Stimulated activated CD8-positive, alpha-beta memory T cell treated with anti-CD3 and anti-CD28 coated beads, Interleukin-15, amount 100 ng/mL, for 24 hours (primary cell): ENCODE measurements around the gene AMMECR1.
"Not testable (repeated sequence)": the region's sequence is repeated elsewhere in the genome, so short reads cannot be mapped to it uniquely, and the experiment has no call there.

Experiments
- DNase-seq: peaks from one replicate; pipeline ENCODE4 v3.0.0-alpha.2; 2020; ENCODE audit warnings: low read depth

AMMECR1 gene

GRCh38 chrX:110317820-110318663, at the start of gene AMMECR1:
Gene AMMECR1, minus strand, starts transcription at chrX:110318085. Its CDS starts 14 bp downstream, at chrX:110318071.
- peak; percentile 38 for DNase-seq

- no peak for DNase-seq
Measured at GRCh38 chrX:110363244-110363643, 45.4 kb upstream of the AMMECR1 start.

- no peak for DNase-seq
Measured at GRCh38 chrX:110359273-110359672, 41.4 kb upstream of the AMMECR1 start.

GRCh38 chrX:110358548-110358947, 40.7 kb upstream of the AMMECR1 start, which contains the start of gene RTL9:
Gene RTL9, plus strand, starts transcription at chrX:110358848. Its CDS starts 91,770 bp downstream, at chrX:110450618.
- no peak for DNase-seq

- no peak for DNase-seq
Measured at GRCh38 chrX:110346681-110347080, 28.8 kb upstream of the AMMECR1 start.

GRCh38 chrX:110341189-110342035, 23.5 kb upstream of the AMMECR1 start:
- DNase-seq, result no peak

GRCh38 chrX:110338935-110339334, 21.1 kb upstream of the AMMECR1 start:
- no peak for DNase-seq

- DNase-seq, result not testable (repeated sequence)
Measured at GRCh38 chrX:110333458-110333857, 15.6 kb upstream of the AMMECR1 start.

GRCh38 chrX:110331444-110332030, 13.7 kb upstream of the AMMECR1 start:
- DNase-seq, result no peak

GRCh38 chrX:110328613-110329012, 10.7 kb upstream of the AMMECR1 start:
- DNase-seq, result not testable (repeated sequence)

- no peak for DNase-seq
Measured at GRCh38 chrX:110327336-110327735, 9.5 kb upstream of the AMMECR1 start.

- DNase-seq, result no peak
Measured at GRCh38 chrX:110326712-110327111, 8.8 kb upstream of the AMMECR1 start.

- DNase-seq, result no peak
Measured at GRCh38 chrX:110322603-110323002, 4.7 kb upstream of the AMMECR1 start.

- DNase-seq, result no peak
Measured at GRCh38 chrX:110321670-110322069, 3.8 kb upstream of the AMMECR1 start.

- DNase-seq, result no peak
Measured at GRCh38 chrX:110321081-110321480, 3.2 kb upstream of the AMMECR1 start.

GRCh38 chrX:110320381-110320987, 2.6 kb upstream of the AMMECR1 start:
- no peak for DNase-seq

- DNase-seq, result no peak
Measured at GRCh38 chrX:110318664-110318968, 731 bp upstream of the AMMECR1 start.

GRCh38 chrX:110317061-110317819, 645 bp downstream of the AMMECR1 start:
- peak; percentile 1 for DNase-seq

- no peak for DNase-seq
Measured at GRCh38 chrX:110316351-110317060, 1.4 kb downstream of the AMMECR1 start.

GRCh38 chrX:110315551-110315950, 2.3 kb downstream of the AMMECR1 start:
- no peak for DNase-seq
